Fibroblast of lung (primary cell): ENCODE measurements around the gene SENP7.

Experiments
- EZH2 ChIP-seq: IDR thresholded peaks from 2 replicates; pipeline ENCODE4 v1.5.1; 2012; ENCODE audit warnings: low read length, control low read depth, mild to moderate bottlenecking; ENCODE audit errors: missing control alignments
- TF ChIP-seq, protein P1 (sequence below), 2 donors: IDR thresholded peaks in 1 of 2; conservative IDR thresholded peaks in 1 of 2; 1 replicate in 1 of 2; 2 replicates in 1 of 2; pipeline ENCODE4 v1.5.1; 2011 to 2012; ENCODE audit warnings: low read length in 2 of 2, control low read depth in 1 of 2, inconsistent platforms in 1 of 2, low read depth in 1 of 2, mild to moderate bottlenecking in 1 of 2

DNA sequence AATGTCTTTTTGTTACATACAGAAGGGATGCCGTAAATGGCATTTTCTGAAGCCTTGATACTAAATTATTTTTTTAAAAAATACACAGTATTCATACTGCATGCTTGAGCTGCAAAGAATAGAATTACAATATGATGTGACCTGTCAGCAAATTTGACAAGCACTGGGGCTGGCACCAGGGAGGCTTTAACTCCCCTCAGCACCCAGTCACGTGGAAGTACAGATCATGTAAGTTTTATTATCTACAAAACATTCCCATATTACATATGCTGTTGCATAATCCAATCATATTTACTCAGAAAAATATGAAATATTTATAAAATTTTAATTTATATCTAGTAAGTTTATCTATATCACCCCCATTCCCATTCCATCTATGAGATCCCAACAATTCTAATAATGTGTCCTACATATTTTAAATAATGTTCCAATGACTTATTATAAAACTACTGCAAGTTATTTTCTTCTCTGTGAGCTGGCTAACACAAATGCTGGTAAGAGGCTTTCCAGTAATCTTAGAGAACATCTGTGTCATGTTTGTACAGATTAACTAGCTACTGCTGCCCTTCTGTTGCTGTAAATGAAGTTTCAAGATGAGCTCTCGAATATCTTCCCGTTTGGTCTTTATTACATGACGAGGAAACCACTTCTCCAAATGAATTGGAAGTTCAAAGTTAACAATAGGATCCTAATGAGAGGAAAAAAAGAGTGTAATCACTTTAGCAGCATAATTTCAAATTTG is 187.4 kb downstream of the SENP7 start:
- TF ChIP-seq, protein P1, sequence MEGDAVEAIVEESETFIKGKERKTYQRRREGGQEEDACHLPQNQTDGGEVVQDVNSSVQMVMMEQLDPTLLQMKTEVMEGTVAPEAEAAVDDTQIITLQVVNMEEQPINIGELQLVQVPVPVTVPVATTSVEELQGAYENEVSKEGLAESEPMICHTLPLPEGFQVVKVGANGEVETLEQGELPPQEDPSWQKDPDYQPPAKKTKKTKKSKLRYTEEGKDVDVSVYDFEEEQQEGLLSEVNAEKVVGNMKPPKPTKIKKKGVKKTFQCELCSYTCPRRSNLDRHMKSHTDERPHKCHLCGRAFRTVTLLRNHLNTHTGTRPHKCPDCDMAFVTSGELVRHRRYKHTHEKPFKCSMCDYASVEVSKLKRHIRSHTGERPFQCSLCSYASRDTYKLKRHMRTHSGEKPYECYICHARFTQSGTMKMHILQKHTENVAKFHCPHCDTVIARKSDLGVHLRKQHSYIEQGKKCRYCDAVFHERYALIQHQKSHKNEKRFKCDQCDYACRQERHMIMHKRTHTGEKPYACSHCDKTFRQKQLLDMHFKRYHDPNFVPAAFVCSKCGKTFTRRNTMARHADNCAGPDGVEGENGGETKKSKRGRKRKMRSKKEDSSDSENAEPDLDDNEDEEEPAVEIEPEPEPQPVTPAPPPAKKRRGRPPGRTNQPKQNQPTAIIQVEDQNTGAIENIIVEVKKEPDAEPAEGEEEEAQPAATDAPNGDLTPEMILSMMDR (conservative IDR thresholded peaks at IDR 0.05 in 1 of 2, IDR thresholded peaks at IDR 0.05 in 1 of 2; ENCODE audit: low read depth in 1 of 2, low read length in 2 of 2), result no peak
- no peak for TF ChIP-seq EZH2
